GM18520 (cell line): ENCODE measurements around the gene PRR15.
"Not testable (repeated sequence)": the region's sequence is repeated elsewhere in the genome, so short reads cannot be mapped to it uniquely, and the experiment has no call there.

Experiments used
- ATAC-seq: cut with Tn5 transposase; IDR thresholded peaks from one replicate; pipeline ENCODE4 v1.9.1; 2021; ENCODE audit not compliant: unreplicated experiment

Gene PRR15

GRCh38 chr7:29563590-29564495 is at the start of gene PRR15:
PRR15 (plus strand) TSS chr7:29563835; CDS start chr7:29566330, 2,495 bp downstream.
- no peak for ATAC-seq

GRCh38 chr7:29516491-29516890 is 47.1 kb upstream of the PRR15 start:
- no peak for ATAC-seq

GRCh38 chr7:29518616-29519015 is 45.0 kb upstream of the PRR15 start:
- ATAC-seq, result no peak

- ATAC-seq, result no peak
These were observed 39.9 kb upstream of the PRR15 start for GRCh38 chr7:29523728-29524127.

- no peak for ATAC-seq
These were observed 36.0 kb upstream of the PRR15 start for GRCh38 chr7:29527505-29528108.

GRCh38 chr7:29528526-29528925 is 35.1 kb upstream of the PRR15 start:
- not testable (repeated sequence) for ATAC-seq

- no peak for ATAC-seq
These were observed 25.2 kb upstream of the PRR15 start for GRCh38 chr7:29538389-29538788.

- no peak for ATAC-seq
These were observed 24.2 kb upstream of the PRR15 start for GRCh38 chr7:29539471-29539870.

GRCh38 chr7:29547421-29547820 is 16.2 kb upstream of the PRR15 start:
- ATAC-seq, result no peak

- ATAC-seq, result no peak
These were observed 14.8 kb upstream of the PRR15 start for GRCh38 chr7:29548823-29549222.

- no peak for ATAC-seq
These were observed 11.2 kb upstream of the PRR15 start for GRCh38 chr7:29552392-29552791.

- no peak for ATAC-seq
These were observed 8.6 kb upstream of the PRR15 start for GRCh38 chr7:29555061-29555460.

- no peak for ATAC-seq
These were observed 7.0 kb upstream of the PRR15 start for GRCh38 chr7:29556405-29557195.

- ATAC-seq, result no peak
These were observed 5.7 kb upstream of the PRR15 start for GRCh38 chr7:29557954-29558353.

GRCh38 chr7:29561271-29561670 is 2.4 kb upstream of the PRR15 start:
- no peak for ATAC-seq

- no peak for ATAC-seq
These were observed 1.3 kb upstream of the PRR15 start for GRCh38 chr7:29562307-29562706.

GRCh38 chr7:29564496-29565223 is 1.0 kb downstream of the PRR15 start:
- ATAC-seq, result no peak

GRCh38 chr7:29565224-29565630 is 1.6 kb downstream of the PRR15 start:
- no peak for ATAC-seq

GRCh38 chr7:29565634-29565981 is 2.0 kb downstream of the PRR15 start:
- no peak for ATAC-seq

- ATAC-seq, result no peak
These were observed 2.5 kb downstream of the PRR15 start for GRCh38 chr7:29565982-29566746.
